ENCODE results near the gene TMCO4. TPM values are rescaled to one million over a fixed set of nuclear protein-coding genes. Genes with fewer than 3 reads are reported as not detected.

TMCO4 gene
- total RNA-seq, 1 donor from 2014 or later, result 6.7 TPM

GRCh38 chr1:19688041-19688842 lies 111.5 kb downstream of the TMCO4 start:
- no peak for DNase-seq (ENCODE audit: low read depth in 2 of 2)

GRCh38 chr1:19687414-19687813 lies 112.3 kb downstream of the TMCO4 start:
- no peak for DNase-seq (ENCODE audit: low read depth in 2 of 2)

- no peak for DNase-seq (ENCODE audit: low read depth in 2 of 2)
Measured at GRCh38 chr1:19685994-19686393, 113.7 kb downstream of the TMCO4 start.

GRCh38 chr1:19684677-19685076 lies 115.0 kb downstream of the TMCO4 start:
- DNase-seq (ENCODE audit: low read depth in 2 of 2), result no peak

- DNase-seq (ENCODE audit: low read depth in 2 of 2), result no peak
Measured at GRCh38 chr1:19683351-19683750, 116.4 kb downstream of the TMCO4 start.

- no peak for DNase-seq (ENCODE audit: low read depth in 2 of 2)
Measured at GRCh38 chr1:19682901-19683300, 116.8 kb downstream of the TMCO4 start.

- DNase-seq (ENCODE audit: low read depth in 2 of 2), result no peak
Measured at GRCh38 chr1:19682257-19682656, 117.5 kb downstream of the TMCO4 start.

- DNase-seq (ENCODE audit: low read depth in 2 of 2), result no peak
Measured at GRCh38 chr1:19680644-19681043, 119.1 kb downstream of the TMCO4 start.

GRCh38 chr1:19679691-19680090 lies 120.0 kb downstream of the TMCO4 start:
- DNase-seq (ENCODE audit: low read depth in 2 of 2), result no peak

- DNase-seq (ENCODE audit: low read depth in 2 of 2), result no peak
Measured at GRCh38 chr1:19678931-19679453, 120.7 kb downstream of the TMCO4 start.

- DNase-seq (ENCODE audit: low read depth in 2 of 2), result no peak
Measured at GRCh38 chr1:19678493-19678892, 121.2 kb downstream of the TMCO4 start.

- DNase-seq (ENCODE audit: low read depth in 2 of 2), result peak in 1 of 2 donors; percentile 53
Measured at GRCh38 chr1:19676438-19676922, 123.2 kb downstream of the TMCO4 start.

GRCh38 chr1:19675797-19676196 lies 123.9 kb downstream of the TMCO4 start:
- DNase-seq (ENCODE audit: low read depth in 2 of 2), result no peak

GRCh38 chr1:19672237-19672636 lies 127.5 kb downstream of the TMCO4 start:
- no peak for DNase-seq (ENCODE audit: low read depth in 2 of 2)

GRCh38 chr1:19670787-19671186 lies 128.9 kb downstream of the TMCO4 start:
- DNase-seq (ENCODE audit: low read depth in 2 of 2), result no peak

- no peak for DNase-seq (ENCODE audit: low read depth in 2 of 2)
Measured at GRCh38 chr1:19668888-19669287, 130.8 kb downstream of the TMCO4 start.

- no peak for DNase-seq (ENCODE audit: low read depth in 2 of 2)
Measured at GRCh38 chr1:19665496-19666465, 133.9 kb downstream of the TMCO4 start.

GRCh38 chr1:19665186-19665495 lies 134.6 kb downstream of the TMCO4 start:
- no peak for DNase-seq (ENCODE audit: low read depth in 2 of 2)

GRCh38 chr1:19664453-19665185 lies 135.1 kb downstream of the TMCO4 start, which contains the start of gene HTR6:
Gene HTR6 (plus strand): TSS chr1:19664875. CDS start chr1:19665754, 879 bp downstream.
- DNase-seq (ENCODE audit: low read depth in 2 of 2), result no peak

- DNase-seq (ENCODE audit: low read depth in 2 of 2), result no peak
Measured at GRCh38 chr1:19662313-19662712, 137.4 kb downstream of the TMCO4 start.

GRCh38 chr1:19661721-19662228 lies 137.9 kb downstream of the TMCO4 start:
- peak in 1 of 2 donors; percentile 49 for DNase-seq (ENCODE audit: low read depth in 2 of 2)

All from dermis microvascular lymphatic vessel endothelial cell (primary cell).